Fibroblast of mammary gland (primary cell): ENCODE measurements around the gene CEMIP2.

ENCODE experiments used
- DNase-seq: peaks from one replicate; pipeline ENCODE4 v3.0.0-alpha.2; 2010; ENCODE audit warnings: low read depth
- H3K4me3 ChIP-seq: 2 replicates; pipeline ENCODE4 v1.5.1; 2011; ENCODE audit warnings: low read depth, mild to moderate bottlenecking, low read length, moderate library complexity; ENCODE audit not compliant: control insufficient read depth
- TF ChIP-seq, protein P1 (sequence below): conservative IDR thresholded peaks from 2 replicates; pipeline ENCODE4 v1.5.1; 2011; ENCODE audit warnings: low read depth, low read length, inconsistent platforms; ENCODE audit not compliant: control insufficient read depth, insufficient read depth

CEMIP2 gene

DNA sequence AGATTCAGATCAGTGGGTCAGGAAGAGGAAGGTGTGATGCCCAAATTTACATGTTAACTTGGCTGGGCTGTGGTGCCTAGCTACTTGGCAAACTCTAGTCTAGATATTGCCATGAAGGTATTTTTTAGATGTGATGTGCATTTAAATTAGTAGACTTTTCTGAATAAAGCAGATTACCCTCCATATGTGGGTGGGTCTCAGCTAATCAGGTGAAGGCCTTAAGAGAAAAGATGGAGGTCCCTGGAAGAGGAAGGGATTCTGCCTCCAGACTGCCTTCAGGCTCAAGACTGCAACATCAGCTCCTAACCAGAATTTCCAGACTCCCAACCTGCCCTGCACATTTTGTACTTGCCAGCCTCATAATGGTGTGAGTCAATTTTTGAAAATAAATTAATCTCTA, 115.8 kb downstream of the CEMIP2 start:
- no peak overlapping the region for H3K4me3 ChIP-seq
- DNase-seq: no peak
- TF ChIP-seq, protein P1, sequence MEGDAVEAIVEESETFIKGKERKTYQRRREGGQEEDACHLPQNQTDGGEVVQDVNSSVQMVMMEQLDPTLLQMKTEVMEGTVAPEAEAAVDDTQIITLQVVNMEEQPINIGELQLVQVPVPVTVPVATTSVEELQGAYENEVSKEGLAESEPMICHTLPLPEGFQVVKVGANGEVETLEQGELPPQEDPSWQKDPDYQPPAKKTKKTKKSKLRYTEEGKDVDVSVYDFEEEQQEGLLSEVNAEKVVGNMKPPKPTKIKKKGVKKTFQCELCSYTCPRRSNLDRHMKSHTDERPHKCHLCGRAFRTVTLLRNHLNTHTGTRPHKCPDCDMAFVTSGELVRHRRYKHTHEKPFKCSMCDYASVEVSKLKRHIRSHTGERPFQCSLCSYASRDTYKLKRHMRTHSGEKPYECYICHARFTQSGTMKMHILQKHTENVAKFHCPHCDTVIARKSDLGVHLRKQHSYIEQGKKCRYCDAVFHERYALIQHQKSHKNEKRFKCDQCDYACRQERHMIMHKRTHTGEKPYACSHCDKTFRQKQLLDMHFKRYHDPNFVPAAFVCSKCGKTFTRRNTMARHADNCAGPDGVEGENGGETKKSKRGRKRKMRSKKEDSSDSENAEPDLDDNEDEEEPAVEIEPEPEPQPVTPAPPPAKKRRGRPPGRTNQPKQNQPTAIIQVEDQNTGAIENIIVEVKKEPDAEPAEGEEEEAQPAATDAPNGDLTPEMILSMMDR: no peak

DNA sequence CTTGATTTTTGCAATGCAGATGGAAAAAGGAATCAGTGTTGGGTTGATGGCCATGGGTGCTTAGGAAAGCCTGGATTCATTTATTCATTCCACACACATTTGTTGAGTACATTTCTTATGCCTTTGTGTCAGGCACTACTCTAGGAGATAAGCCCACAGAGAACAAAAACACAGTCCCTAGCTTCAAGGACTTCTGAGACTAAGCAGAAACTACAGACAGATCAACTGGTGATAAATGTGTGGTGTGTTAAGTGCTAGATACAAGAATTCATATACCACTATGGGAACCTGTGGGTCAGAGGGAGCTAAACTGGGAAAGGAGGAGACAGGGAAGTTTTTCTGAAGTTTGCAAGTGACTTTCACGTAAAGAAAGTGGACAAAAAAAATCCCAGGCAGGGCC, 119.9 kb downstream of the CEMIP2 start:
- TF ChIP-seq, protein P1: no peak
- DNase-seq: no peak
- H3K4me3 ChIP-seq: no peak overlapping the region

DNA sequence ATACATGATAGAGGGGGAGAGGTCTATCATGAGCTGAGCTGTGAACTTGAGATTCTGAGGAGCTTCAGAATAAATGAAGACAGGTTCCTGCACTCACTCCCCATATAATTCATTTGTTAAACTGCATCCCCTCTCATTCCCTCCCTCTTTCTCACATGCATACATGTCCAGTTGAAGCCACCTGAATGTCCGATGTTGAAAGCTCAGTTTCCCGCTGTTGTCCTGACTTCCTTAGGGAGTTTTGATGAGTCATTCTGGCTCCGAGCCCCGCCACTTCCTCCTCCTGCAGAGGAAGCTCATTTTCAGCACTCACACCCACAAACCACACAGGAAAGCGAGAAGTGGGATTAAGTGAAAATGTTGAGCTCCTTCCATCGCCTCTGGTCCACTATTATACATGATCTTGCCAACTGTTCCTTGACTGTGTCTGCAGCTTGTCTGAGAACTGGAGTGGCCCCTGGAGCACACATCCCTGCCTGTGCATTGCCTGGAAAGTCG, 121.2 kb downstream of the CEMIP2 start:
- peak; percentile 81 for DNase-seq
- no peak overlapping the region for H3K4me3 ChIP-seq
- TF ChIP-seq, protein P1: no peak

DNA sequence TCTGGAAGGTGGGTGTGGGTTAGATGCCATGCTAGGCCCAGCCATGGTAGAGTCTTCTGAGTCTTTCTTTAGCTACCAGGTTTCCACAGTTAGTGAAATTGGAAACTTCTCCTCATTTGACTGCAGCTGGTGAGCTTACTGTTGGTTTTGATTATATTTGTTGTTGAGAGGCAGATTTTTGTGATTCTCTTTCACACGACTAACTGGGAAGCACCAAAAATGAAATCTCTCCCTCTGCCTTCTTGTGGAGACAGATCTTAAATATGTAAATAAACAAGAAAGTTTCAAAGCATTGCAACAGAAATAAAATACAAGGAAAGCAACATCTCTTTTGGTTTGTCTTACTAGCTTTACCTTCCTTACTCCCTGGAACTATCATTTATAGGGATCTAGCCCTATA, 122.2 kb downstream of the CEMIP2 start:
- H3K4me3 ChIP-seq: no peak overlapping the region
- TF ChIP-seq, protein P1: no peak
- DNase-seq: no peak

DNA sequence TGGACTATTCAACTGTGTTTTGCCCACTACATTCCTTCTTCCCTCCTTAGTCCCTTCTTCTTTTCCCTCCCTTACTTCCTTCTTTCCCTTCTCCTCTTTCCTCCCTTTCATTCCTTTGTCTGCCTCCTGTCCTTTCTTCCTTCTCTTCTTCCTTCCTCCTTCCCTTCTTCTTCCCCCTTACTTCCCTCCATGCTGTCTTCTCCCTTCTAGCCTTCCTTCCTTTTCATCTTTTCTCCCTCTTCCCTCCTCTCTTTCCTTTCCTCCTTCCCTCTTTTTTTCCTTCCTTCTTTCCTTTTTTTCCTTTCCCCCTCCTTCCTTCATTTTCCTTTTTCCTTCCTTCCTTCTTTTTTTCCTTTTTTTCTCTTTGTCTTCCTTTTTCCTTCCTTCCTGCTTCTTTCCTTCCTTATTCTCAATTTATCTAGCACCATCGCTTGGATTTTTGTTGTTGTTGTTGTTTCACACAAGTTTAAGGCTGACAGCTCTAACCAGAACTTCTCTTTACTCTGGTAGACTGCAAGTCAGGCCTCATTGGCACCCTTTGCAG, 123.4 kb downstream of the CEMIP2 start:
- no peak for DNase-seq
- TF ChIP-seq, protein P1: no peak
- H3K4me3 ChIP-seq: no peak overlapping the region

DNA sequence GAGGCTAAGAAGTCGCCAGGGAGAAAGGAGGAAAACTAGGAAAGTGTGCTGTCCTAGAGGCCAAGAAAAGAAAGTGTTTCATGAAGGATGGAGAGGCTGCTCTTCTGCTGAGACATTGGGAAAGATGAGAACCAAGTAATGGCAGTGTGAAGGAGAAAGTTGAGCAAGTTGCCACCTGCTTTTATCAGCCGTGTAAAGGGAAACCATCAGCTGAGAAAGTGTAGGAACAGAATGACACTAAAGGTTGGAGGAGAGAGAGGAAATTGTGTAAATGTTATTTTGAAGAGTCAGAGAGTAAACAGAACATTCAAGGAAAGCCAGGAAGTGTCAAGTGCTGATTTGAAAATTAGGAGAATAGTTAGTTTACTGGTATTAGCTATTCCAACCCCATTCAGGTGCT, 125.0 kb downstream of the CEMIP2 start:
- no peak overlapping the region for H3K4me3 ChIP-seq
- no peak for DNase-seq
- TF ChIP-seq, protein P1: no peak

DNA sequence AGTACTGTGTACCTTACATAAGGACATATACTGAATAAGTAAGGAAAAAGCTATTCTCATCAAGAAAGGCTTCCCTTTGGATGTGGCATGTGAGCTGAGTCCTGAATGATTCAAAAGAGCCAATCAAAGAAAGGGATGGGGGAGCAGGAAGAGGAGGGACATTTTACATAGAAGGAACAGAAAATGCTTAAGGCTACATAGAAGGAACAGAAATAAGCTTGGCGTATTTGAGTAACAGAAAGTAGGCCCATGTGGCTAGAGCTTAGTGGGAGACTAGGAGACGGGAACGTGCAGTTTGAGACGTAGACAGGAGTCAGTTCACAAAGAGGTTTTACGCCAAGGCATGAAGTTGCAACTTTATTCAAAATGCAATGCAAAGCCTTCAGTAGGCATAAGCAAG, 126.3 kb downstream of the CEMIP2 start:
- H3K4me3 ChIP-seq: no peak overlapping the region
- no peak for DNase-seq
- TF ChIP-seq, protein P1: no peak
